ENCODE data around the gene KIAA1217. TPM values are rescaled to one million over a fixed set of nuclear protein-coding genes. Genes with fewer than 3 reads are reported as not detected.

Gene KIAA1217
- total RNA-seq, 3 donors from 2014 or later (not counting 1 experiment from before 2014, with no cell fraction given): not detected

GRCh38 chr10:24463611-24464426 lies 254.9 kb downstream of the KIAA1217 start:
- Histone ChIP-seq H3K9me3 (ENCODE audit: control insufficient read depth, insufficient read depth, low read length) (no peaks in the 10 kb centered on the region), H3K27me3 (ENCODE audit: control insufficient read depth, insufficient read depth, low read length) (no peaks in the 10 kb centered on the region), H3K4me1 (ENCODE audit: control insufficient read depth, insufficient read depth, low read length) (no peaks in the 10 kb centered on the region), H3K27ac (ENCODE audit: low read length) (no peak overlapping the region), H3K4me3 (ENCODE audit: low read length) (no peak overlapping the region), H3K36me3 (ENCODE audit: control insufficient read depth, insufficient read depth, low read length) (no peaks in the 10 kb centered on the region)
- Mint-ChIP-seq H3K27ac (no peak overlapping the region), H3K4me1 (peaks cover 5 to 7% of the 10 kb centered on the region in 2 donors), H3K4me3 (no peak overlapping the region), H3K36me3 (no peaks in the 10 kb centered on the region), H3K27me3 (ENCODE audit: low read depth in 2 of 2) (peaks cover 0 to 3% of the 10 kb centered on the region in 2 donors), H3K9me3 (no peaks in the 10 kb centered on the region)
- TF ChIP-seq CTCF (IDR thresholded peaks at IDR 0.05): no peak
- intact Hi-C loops (cut with micrococcal nuclease): no loop called here
- DNase-seq (peak in 1 of 2 donors; percentile 41), ATAC-seq (no peak)
- WGBS (ENCODE audit: insufficient coverage): 66% methylated on average over 8 of the region's 9 CpGs

GRCh38 chr10:24465124-24465874 lies 256.4 kb downstream of the KIAA1217 start:
- no peaks in the 10 kb centered on the region for H3K4me1 ChIP-seq (ENCODE audit: control insufficient read depth, insufficient read depth, low read length)
- 91% methylated on average over 13 of the region's 14 CpGs for WGBS (ENCODE audit: insufficient coverage)
- no peaks in the 10 kb centered on the region for H3K36me3 ChIP-seq (ENCODE audit: control insufficient read depth, insufficient read depth, low read length)
- no peak overlapping the region for H3K4me3 ChIP-seq (ENCODE audit: low read length)
- Mint-ChIP-seq H3K27ac (no peak overlapping the region), H3K4me1 (peaks cover 5 to 7% of the 10 kb centered on the region in 2 donors), H3K4me3 (no peak overlapping the region), H3K36me3 (no peaks in the 10 kb centered on the region), H3K27me3 (ENCODE audit: low read depth in 2 of 2) (peaks cover 0 to 3% of the 10 kb centered on the region in 2 donors), H3K9me3 (no peaks in the 10 kb centered on the region)
- intact Hi-C loops (cut with micrococcal nuclease): no loop called here
- ATAC-seq (no peak), DNase-seq (no peak)
- no peaks in the 10 kb centered on the region for H3K9me3 ChIP-seq (ENCODE audit: control insufficient read depth, insufficient read depth, low read length)
- H3K27me3 ChIP-seq (ENCODE audit: control insufficient read depth, insufficient read depth, low read length): no peaks in the 10 kb centered on the region
- TF ChIP-seq CTCF (IDR thresholded peaks at IDR 0.05): no peak
- H3K27ac ChIP-seq (ENCODE audit: low read length): no peak overlapping the region

- Histone ChIP-seq H3K9me3 (ENCODE audit: control insufficient read depth, insufficient read depth, low read length) (no peaks in the 10 kb centered on the region), H3K36me3 (ENCODE audit: control insufficient read depth, insufficient read depth, low read length) (no peaks in the 10 kb centered on the region), H3K4me1 (ENCODE audit: control insufficient read depth, insufficient read depth, low read length) (no peaks in the 10 kb centered on the region), H3K4me3 (ENCODE audit: low read length) (no peak overlapping the region), H3K27me3 (ENCODE audit: control insufficient read depth, insufficient read depth, low read length) (no peaks in the 10 kb centered on the region), H3K27ac (ENCODE audit: low read length) (no peak overlapping the region)
- intact Hi-C loops (cut with micrococcal nuclease): no loop called here
- H3K27me3 Mint-ChIP-seq (ENCODE audit: low read depth in 2 of 2): no peaks in the 10 kb centered on the region
- WGBS (ENCODE audit: insufficient coverage): 77% methylated on average over 16 of the region's 16 CpGs
- DNase-seq: peak in 1 of 2 donors; percentile 48
- TF ChIP-seq CTCF (IDR thresholded peaks at IDR 0.05): no peak
- H3K27ac Mint-ChIP-seq: no peak overlapping the region
- H3K4me1 Mint-ChIP-seq: peaks cover 5 to 7% of the 10 kb centered on the region in 2 donors
- no peaks in the 10 kb centered on the region for H3K9me3 Mint-ChIP-seq
- H3K4me3 Mint-ChIP-seq: no peak overlapping the region
- no peaks in the 10 kb centered on the region for H3K36me3 Mint-ChIP-seq
- ATAC-seq: no peak
Measured at GRCh38 chr10:24465891-24466818, 257.2 kb downstream of the KIAA1217 start.
